GM18861 (cell line): ENCODE data around the gene OR2A2.
"Not testable (repeated sequence)": the region's sequence is repeated elsewhere in the genome, so short reads cannot be mapped to it uniquely, and the experiment has no call there.

ENCODE experiments used
- ATAC-seq: cut with Tn5 transposase; IDR thresholded peaks from one replicate; pipeline ENCODE4 v1.9.1; 2021; ENCODE audit not compliant: unreplicated experiment

OR2A2 gene

GRCh38 chr7:144109283-144109682, at the start of gene OR2A2:
TSS of gene OR2A2 (plus strand) at chr7:144109583. CDS start at chr7:144109583, 0 bp downstream.
- no peak for ATAC-seq

- ATAC-seq = no peak
Measured at GRCh38 chr7:144063710-144064109, 45.7 kb upstream of the OR2A2 start.

- ATAC-seq = no peak
Measured at GRCh38 chr7:144069511-144069910, 39.9 kb upstream of the OR2A2 start, which contains the start of gene OR2A25. TSS of gene OR2A25 (plus strand) at chr7:144069811. CDS start at chr7:144074220, 4,409 bp downstream.

- no peak for ATAC-seq
Measured at GRCh38 chr7:144069953-144070352, 39.4 kb upstream of the OR2A2 start.

- ATAC-seq = no peak
Measured at GRCh38 chr7:144074374-144074773, 35.0 kb upstream of the OR2A2 start.

- ATAC-seq = no peak
Measured at GRCh38 chr7:144085978-144086377, 23.4 kb upstream of the OR2A2 start, which contains the start of gene OR2A12. TSS of gene OR2A12 (plus strand) at chr7:144086278. CDS start at chr7:144095108, 8,830 bp downstream.

GRCh38 chr7:144086730-144087129, 22.7 kb upstream of the OR2A2 start:
- no peak for ATAC-seq

GRCh38 chr7:144087230-144087629, 22.2 kb upstream of the OR2A2 start:
- no peak for ATAC-seq

- ATAC-seq = no peak
Measured at GRCh38 chr7:144090667-144091066, 18.7 kb upstream of the OR2A2 start.

GRCh38 chr7:144098776-144099175, 10.6 kb upstream of the OR2A2 start:
- no peak for ATAC-seq

GRCh38 chr7:144100607-144101006, 8.8 kb upstream of the OR2A2 start:
- no peak for ATAC-seq

GRCh38 chr7:144102041-144102440, 7.3 kb upstream of the OR2A2 start:
- ATAC-seq = no peak

- no peak for ATAC-seq
Measured at GRCh38 chr7:144105211-144105610, 4.2 kb upstream of the OR2A2 start.

- ATAC-seq = no peak
Measured at GRCh38 chr7:144110272-144110671, 889 bp downstream of the OR2A2 start.

GRCh38 chr7:144113651-144114050, 4.3 kb downstream of the OR2A2 start:
- no peak for ATAC-seq

- no peak for ATAC-seq
Measured at GRCh38 chr7:144118341-144118740, 9.0 kb downstream of the OR2A2 start.

GRCh38 chr7:144122876-144123275, 13.5 kb downstream of the OR2A2 start, which contains the start of gene OR2A14:
TSS of gene OR2A14 (plus strand) at chr7:144123176. CDS start at chr7:144129113, 5,937 bp downstream.
- ATAC-seq = no peak

GRCh38 chr7:144127714-144128334, 18.4 kb downstream of the OR2A2 start:
- peak; percentile 99 for ATAC-seq

- not testable (repeated sequence) for ATAC-seq
Measured at GRCh38 chr7:144129601-144130000, 20.2 kb downstream of the OR2A2 start.

- ATAC-seq = no peak
Measured at GRCh38 chr7:144130730-144131129, 21.3 kb downstream of the OR2A2 start.

- ATAC-seq = no peak
Measured at GRCh38 chr7:144132262-144132661, 22.9 kb downstream of the OR2A2 start.

- no peak for ATAC-seq
Measured at GRCh38 chr7:144133307-144133706, 23.9 kb downstream of the OR2A2 start.

GRCh38 chr7:144134116-144134515, 24.7 kb downstream of the OR2A2 start:
- no peak for ATAC-seq
